Lower lobe of right lung (tissue), 2 donors: ENCODE results near the gene VAPA. TPM values are rescaled to one million over a fixed set of nuclear protein-coding genes. Genes with fewer than 3 reads are reported as not detected.

Experiments used
- ATAC-seq, 2 donors: fragments of 200-7000 bp; cut with Tn5 transposase; one replicate each; pipeline ENCODE4 v1.9.1; 2020 to 2022; ENCODE audit warnings: mild to moderate bottlenecking in 2 of 2, moderate library complexity in 2 of 2
- DNase-seq: peaks from one replicate; pipeline ENCODE4 v3.0.0-alpha.2; 2020
- H3K27ac ChIP-seq: fragments of 200-600 bp; one replicate; pipeline ENCODE4 v1.8.0; 2022
- H3K27me3 ChIP-seq: fragments of 200-600 bp; one replicate; pipeline ENCODE4 v1.8.0; 2022; ENCODE audit warnings: low read depth
- H3K36me3 ChIP-seq: fragments of 200-600 bp; one replicate; pipeline ENCODE4 v1.8.0; 2022; ENCODE audit warnings: mild to moderate bottlenecking
- H3K4me1 ChIP-seq: fragments of 200-600 bp; one replicate; pipeline ENCODE4 v1.8.0; 2022
- H3K4me3 ChIP-seq: fragments of 200-600 bp; one replicate; pipeline ENCODE4 v1.8.0; 2022; ENCODE audit warnings: mild to moderate bottlenecking
- H3K9me3 ChIP-seq: fragments of 200-600 bp; one replicate; pipeline ENCODE4 v1.8.0; 2022
- CTCF ChIP-seq: fragments of 200-600 bp; IDR thresholded peaks from one replicate; pipeline ENCODE4 v1.8.0; 2022; ENCODE audit warnings: antibody characterized with exemption, mild to moderate bottlenecking
- intact Hi-C: fragments of 100-400 bp; cut with DNase I; formaldehyde crosslinking; loops from one replicate; pipeline ENCODE4 v1.11.0; 2022
- total RNA-seq: library from RNA; stranded (reverse); fragmentation: NEBNext Ultra II Directional; extraction: Animal tissue kit (Norgen Biotek cat#: 25700); gene quantifications from one replicate; pipeline ENCODE4 v1.2.1, GENCODE V29; 2021
- donor health status: DM: no; HTN: yes; CAD: no; lungs with severe emphysema.

The VAPA gene
- total RNA-seq, 1 donor from 2014 or later, result 235 TPM

DNA sequence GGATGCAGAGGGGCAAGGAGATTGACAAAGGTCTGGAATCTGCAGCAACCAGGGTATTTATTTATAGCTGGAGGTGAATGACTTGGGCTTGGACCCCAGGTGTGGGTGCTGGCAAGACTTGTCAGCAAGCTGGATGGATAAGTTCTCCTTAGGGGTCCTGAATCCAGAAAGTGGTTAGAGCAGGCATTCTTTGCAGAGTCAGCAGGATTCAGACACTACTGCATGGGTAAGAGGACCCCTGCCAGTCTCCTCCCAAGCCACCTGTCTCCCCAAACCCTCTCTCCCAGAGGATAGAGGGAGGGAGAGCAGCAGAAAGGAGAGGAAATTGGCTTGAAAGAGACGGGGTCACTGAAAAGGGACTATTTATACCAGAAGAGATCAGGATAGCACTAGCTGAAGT lies 89.5 kb downstream of the VAPA start:
- no peak for DNase-seq
- Histone ChIP-seq H3K9me3 (peaks cover 20% of the 10 kb centered on the region), H3K27me3 (no peaks in the 10 kb centered on the region), H3K4me1 (peaks cover 8% of the 10 kb centered on the region), H3K36me3 (no peaks in the 10 kb centered on the region), H3K27ac (no peak overlapping the region), H3K4me3 (no peak overlapping the region)
- intact Hi-C loops, result no loop called here
- no peak for TF ChIP-seq CTCF
- no peak for ATAC-seq

- no peak for ATAC-seq
- intact Hi-C loops, result no loop called here
Observed at GRCh38 chr18:10003866-10004265, 90.0 kb downstream of the VAPA start.

GRCh38 chr18:10006311-10006893 lies 92.6 kb downstream of the VAPA start:
- Histone ChIP-seq H3K9me3 (no peaks in the 10 kb centered on the region), H3K27ac (no peak overlapping the region), H3K36me3 (no peaks in the 10 kb centered on the region), H3K4me3 (no peak overlapping the region), H3K4me1 (peaks cover 23% of the 10 kb centered on the region), H3K27me3 (no peaks in the 10 kb centered on the region)
- intact Hi-C loops, result no loop called here
- peak; percentile 29 for TF ChIP-seq CTCF
- ATAC-seq (peak; percentile 62 to 63), DNase-seq (no peak)

More at GRCh38 chr18:10003866-10004265, 90.0 kb downstream of the VAPA start:
- peaks cover 8% of the 10 kb centered on the region for H3K4me1 ChIP-seq
- no peak for TF ChIP-seq CTCF
- H3K9me3 ChIP-seq, result peaks cover 14% of the 10 kb centered on the region
- no peak overlapping the region for H3K4me3 ChIP-seq
- H3K27ac ChIP-seq, result no peak overlapping the region
- no peaks in the 10 kb centered on the region for H3K36me3 ChIP-seq
- no peak for DNase-seq
- H3K27me3 ChIP-seq, result no peaks in the 10 kb centered on the region

DNA sequence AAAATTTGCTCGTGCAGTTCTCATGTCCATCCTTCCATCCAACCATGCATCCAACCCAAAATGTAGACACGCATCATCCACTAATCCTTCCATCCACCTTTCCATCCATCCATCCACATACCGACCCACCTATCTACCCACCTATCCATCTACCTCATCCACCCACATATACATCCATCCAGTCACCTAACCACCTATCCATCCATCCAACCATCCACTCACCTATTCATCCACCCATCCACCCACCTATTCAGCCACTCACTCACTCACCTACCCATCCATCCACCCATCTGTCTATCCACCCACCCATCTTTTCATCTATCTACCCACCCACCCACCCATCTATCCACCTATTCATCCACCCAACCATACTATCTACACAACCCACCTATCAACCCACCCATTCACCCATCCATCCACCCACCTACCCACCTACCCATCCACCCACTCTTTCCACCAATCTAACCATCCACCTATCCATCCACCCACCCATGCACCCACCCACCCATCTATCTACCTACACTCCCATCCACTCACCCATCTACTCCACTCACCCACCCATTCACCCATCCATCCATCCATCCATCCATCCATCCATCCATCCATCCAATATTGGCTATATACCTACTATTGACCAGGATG lies 94.3 kb downstream of the VAPA start:
- ATAC-seq, result no peak
- DNase-seq, result no peak
- intact Hi-C loops, result no loop called here
- Histone ChIP-seq H3K36me3 (no peaks in the 10 kb centered on the region), H3K9me3 (no peaks in the 10 kb centered on the region), H3K4me3 (no peak overlapping the region), H3K27ac (no peak overlapping the region), H3K27me3 (no peaks in the 10 kb centered on the region), H3K4me1 (peaks cover 24% of the 10 kb centered on the region)
- no peak for TF ChIP-seq CTCF

Other genes with a start within 250 kb of the VAPA start
- 110 TPM for gene RAB31, start 205.7 kb upstream of the VAPA start, total RNA-seq
- gene TXNDC2, start 28.0 kb upstream of the VAPA start, total RNA-seq, result 0.12 TPM